Right atrium auricular region (tissue), 2 donors: ENCODE data around the gene FAM219A. TPM values are rescaled to one million over a fixed set of nuclear protein-coding genes. Genes with fewer than 3 reads are reported as not detected.
A peak's percentile ranks its signal among the peaks of the same experiment; 100 is the strongest.

ENCODE experiments used
- DNase-seq: peaks from one replicate; pipeline ENCODE4 v3.0.0-alpha.2; 2019; ENCODE audit warnings: low spot score
- H3K27ac ChIP-seq, 2 donors: fragments of 200-600 bp; sonication (generic); 1 replicate in 1 of 2; 2 replicates in 1 of 2; pipeline ENCODE4 v1.5.1; 2016 to 2019
- H3K27me3 ChIP-seq, 2 donors: fragments of 200-600 bp; sonication (generic); one replicate each; pipeline versions ENCODE4 v1.5.1 to v1.6.0; 2017 to 2019
- H3K36me3 ChIP-seq: fragments of 200-600 bp; sonication (generic); one replicate; pipeline ENCODE4 v1.5.1; 2016
- H3K4me1 ChIP-seq, 2 donors: fragments of 200-600 bp; sonication (generic); one replicate each; pipeline versions ENCODE4 v1.5.1 to v1.6.0; 2017 to 2019
- H3K4me3 ChIP-seq, 2 donors: fragments of 200-600 bp; sonication (generic); 1 replicate in 1 of 2; 2 replicates in 1 of 2; pipeline ENCODE4 v1.5.1; 2017 to 2019; ENCODE audit warnings: mild to moderate bottlenecking in 1 of 2, moderate library complexity in 1 of 2
- H3K9me3 ChIP-seq, 2 donors: fragments of 200-600 bp; sonication (generic); one replicate each; pipeline ENCODE4 v1.5.1; 2019
- CTCF ChIP-seq, 2 donors: fragments of 200-600 bp; sonication (generic); IDR thresholded peaks; one replicate each; pipeline ENCODE4 v1.5.1; 2019; ENCODE audit warnings: antibody characterized with exemption in 2 of 2
- total RNA-seq, 2 donors: library from RNA; depleted of rRNA; stranded (reverse); fragments of >200 nt; gene quantifications; one replicate each; pipeline ENCODE4 v1.1.0, GENCODE V29; 2016

Gene FAM219A
- total RNA-seq, 2 donors from 2014 or later: 10.5 to 19.9 TPM

GRCh38 chr9:34382879-34383278 is 75.5 kb downstream of the FAM219A start:
- no peak for TF ChIP-seq CTCF (IDR thresholded peaks at IDR 0.05)
- Histone ChIP-seq H3K4me1 (peaks cover 0 to 22% of the 10 kb centered on the region in 2 donors), H3K4me3 (no peak overlapping the region), H3K27ac (no peak overlapping the region), H3K36me3 (no peaks in the 10 kb centered on the region), H3K9me3 (no peaks in the 10 kb centered on the region), H3K27me3 (no peaks in the 10 kb centered on the region)
- DNase-seq: peak; percentile 40

- peaks cover 0 to 28% of the 10 kb centered on the region in 2 donors for H3K4me1 ChIP-seq
- H3K27ac ChIP-seq: no peak overlapping the region
- DNase-seq: peak; percentile 50
- no peak overlapping the region for H3K4me3 ChIP-seq
- no peaks in the 10 kb centered on the region for H3K36me3 ChIP-seq
- H3K9me3 ChIP-seq: no peaks in the 10 kb centered on the region
- TF ChIP-seq CTCF (IDR thresholded peaks at IDR 0.05): no peak
- H3K27me3 ChIP-seq: no peaks in the 10 kb centered on the region
Measured at GRCh38 chr9:34382054-34382453, 76.3 kb downstream of the FAM219A start.

- H3K36me3 ChIP-seq: no peaks in the 10 kb centered on the region
- H3K4me1 ChIP-seq: peaks cover 0 to 31% of the 10 kb centered on the region in 2 donors
- no peaks in the 10 kb centered on the region for H3K27me3 ChIP-seq
- H3K9me3 ChIP-seq: no peaks in the 10 kb centered on the region
- H3K27ac ChIP-seq: peak overlapping the region; percentile 62 to 86
- TF ChIP-seq CTCF (IDR thresholded peaks at IDR 0.05): no peak
- peak overlapping the region; percentile 58 to 63 for H3K4me3 ChIP-seq
- peak; percentile 55 for DNase-seq
Measured at GRCh38 chr9:34381323-34381722, 77.0 kb downstream of the FAM219A start.

- Histone ChIP-seq H3K9me3 (no peaks in the 10 kb centered on the region), H3K27me3 (no peaks in the 10 kb centered on the region), H3K4me1 (peaks cover 0 to 37% of the 10 kb centered on the region in 2 donors), H3K36me3 (no peaks in the 10 kb centered on the region), H3K4me3 (peak overlapping the region; percentile 58 to 63), H3K27ac (peak overlapping the region; percentile 62 to 86)
- TF ChIP-seq CTCF (IDR thresholded peaks at IDR 0.05): no peak
- DNase-seq: peak; percentile 78
Measured at GRCh38 chr9:34380511-34381315, 77.7 kb downstream of the FAM219A start.

- H3K4me3 ChIP-seq: peak overlapping the region in 1 of 2 donors; percentile 63
- H3K4me1 ChIP-seq: peaks cover 0 to 43% of the 10 kb centered on the region in 2 donors
- peak; percentile 56 for DNase-seq
Measured at GRCh38 chr9:34380034-34380510, 78.3 kb downstream of the FAM219A start.

More at GRCh38 chr9:34380034-34380510, 78.3 kb downstream of the FAM219A start:
- no peaks in the 10 kb centered on the region for H3K36me3 ChIP-seq
- H3K9me3 ChIP-seq: no peaks in the 10 kb centered on the region
- TF ChIP-seq CTCF (IDR thresholded peaks at IDR 0.05): no peak
- no peaks in the 10 kb centered on the region for H3K27me3 ChIP-seq
- H3K27ac ChIP-seq: peak overlapping the region; percentile 62 to 86
